GM21526 (cell line): Measurements from ENCODE around the gene MINAR1.

Experiments used
- ATAC-seq: cut with Tn5 transposase; IDR thresholded peaks from one replicate; pipeline ENCODE4 v1.9.1; 2021; ENCODE audit warnings: moderate library complexity; ENCODE audit not compliant: unreplicated experiment, low FRiP score

MINAR1 gene

GRCh38 chr15:79430901-79431635, 1.1 kb upstream of the MINAR1 start:
- ATAC-seq = no peak

- no peak for ATAC-seq
Observed at GRCh38 chr15:79432345-79433275, 474 bp downstream of the MINAR1 start.

GRCh38 chr15:79433276-79433990, 1.3 kb downstream of the MINAR1 start:
- no peak for ATAC-seq

DNA sequence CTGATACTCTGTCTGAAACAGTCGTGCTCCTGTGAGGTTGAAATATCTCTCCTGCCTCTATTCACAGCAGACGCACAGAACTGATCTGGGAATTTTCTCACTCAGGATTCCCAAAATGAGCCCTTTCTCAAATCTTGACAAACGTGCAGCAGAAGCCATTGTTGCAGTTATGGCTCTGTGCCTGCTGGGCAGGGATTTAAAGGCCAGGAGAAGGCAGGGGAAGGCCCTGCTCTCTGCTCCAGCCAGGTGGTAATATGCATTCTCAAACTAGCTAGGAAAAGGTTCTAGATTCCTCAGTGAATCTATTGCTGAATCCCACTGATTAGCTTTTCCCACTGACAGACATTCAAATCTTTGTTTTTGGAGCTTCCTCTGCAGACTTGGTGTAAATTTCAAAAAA, 2.2 kb downstream of the MINAR1 start:
- ATAC-seq = no peak

GRCh38 chr15:79436037-79436780, 4.1 kb downstream of the MINAR1 start:
- no peak for ATAC-seq

- ATAC-seq = no peak
Observed at GRCh38 chr15:79437275-79438000, 5.3 kb downstream of the MINAR1 start.

- no peak for ATAC-seq
Observed at GRCh38 chr15:79439236-79439635, 7.1 kb downstream of the MINAR1 start.

GRCh38 chr15:79440355-79440908, 8.3 kb downstream of the MINAR1 start:
- no peak for ATAC-seq

- no peak for ATAC-seq
Observed at GRCh38 chr15:79442911-79443310, 10.8 kb downstream of the MINAR1 start.

DNA sequence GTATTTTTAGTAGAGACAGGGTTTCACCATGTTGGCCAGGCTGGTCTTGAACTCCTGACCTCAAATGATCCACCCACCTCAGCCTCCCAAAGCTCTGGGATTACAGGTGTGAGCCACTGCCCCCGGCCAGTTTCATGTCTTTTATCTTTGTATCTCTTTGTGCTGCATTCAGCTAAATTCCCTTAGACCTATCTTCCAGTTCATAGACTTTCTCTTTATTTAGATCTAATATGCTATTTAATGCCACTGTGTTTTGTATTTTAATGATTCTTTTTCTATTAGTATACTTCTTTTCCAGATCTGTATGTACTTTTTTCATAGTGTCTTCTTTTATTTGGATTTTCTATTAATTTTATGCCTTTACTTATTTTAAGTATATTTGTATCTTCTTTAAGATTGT, 14.9 kb downstream of the MINAR1 start:
- ATAC-seq = no peak

- ATAC-seq = no peak
Observed at GRCh38 chr15:79450648-79451047, 18.5 kb downstream of the MINAR1 start.

GRCh38 chr15:79451361-79451999, 19.3 kb downstream of the MINAR1 start:
- ATAC-seq = no peak

DNA sequence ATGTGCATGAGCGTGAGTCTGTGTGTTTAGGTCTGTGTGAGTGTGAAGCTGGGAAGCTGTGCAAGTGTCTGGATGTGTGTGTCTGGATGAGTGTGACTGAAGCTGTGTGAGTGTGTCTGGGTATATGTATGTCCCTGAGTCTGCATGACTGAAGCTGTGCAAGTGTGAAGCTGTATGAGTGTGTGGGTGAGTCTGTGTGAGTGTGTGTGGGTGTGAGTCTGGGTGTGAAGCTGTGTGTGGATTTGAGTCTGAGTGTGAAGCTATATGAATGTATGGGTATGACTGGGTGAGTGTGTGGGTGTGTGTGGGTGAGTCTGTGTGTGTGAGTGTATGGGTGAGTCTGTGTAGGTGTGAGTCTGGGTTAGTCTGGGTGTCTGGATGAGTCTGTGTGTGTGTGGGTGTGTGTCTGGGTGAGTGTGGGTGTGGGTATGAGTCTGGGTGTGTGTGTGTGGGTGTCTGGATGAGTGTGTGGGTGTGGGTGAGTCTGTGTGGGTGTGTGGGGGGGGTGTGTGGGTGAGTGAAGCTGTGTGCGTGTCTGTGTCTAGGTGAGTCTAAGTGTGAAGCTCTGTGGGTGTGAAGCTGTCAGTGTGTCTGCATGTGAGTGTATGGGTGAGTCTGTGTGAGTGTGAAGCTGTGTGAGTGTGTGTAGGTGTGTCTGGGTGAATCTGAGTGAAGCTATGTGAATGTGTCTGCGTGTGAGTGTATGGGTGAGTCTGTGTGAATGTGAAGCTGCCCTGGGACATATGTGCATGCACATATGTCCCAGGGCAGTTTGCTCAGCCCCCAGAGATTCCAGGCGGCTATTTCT, 20.3 kb downstream of the MINAR1 start:
- ATAC-seq = no peak

DNA sequence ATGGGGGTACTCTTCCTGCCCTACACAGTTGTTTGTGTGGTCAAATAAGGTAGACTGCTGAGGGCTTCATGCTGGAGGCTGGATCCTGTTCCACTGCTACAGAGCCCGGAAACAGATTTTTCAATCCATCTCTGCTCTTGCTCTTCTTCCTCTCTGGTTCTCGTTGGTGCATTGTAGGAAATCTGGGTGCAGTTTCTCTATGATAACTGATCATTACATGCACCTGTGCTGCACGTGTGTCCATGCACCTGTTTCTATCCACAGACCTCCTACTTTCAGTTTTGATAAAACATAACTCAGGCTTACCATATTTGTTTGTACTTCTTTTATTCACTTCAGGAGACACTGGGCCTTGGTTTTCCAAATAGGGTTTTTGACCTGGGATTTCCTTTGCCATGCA, 21.3 kb downstream of the MINAR1 start:
- ATAC-seq = no peak

- no peak for ATAC-seq
Observed at GRCh38 chr15:79454063-79454462, 21.9 kb downstream of the MINAR1 start.

GRCh38 chr15:79455361-79455760, 23.2 kb downstream of the MINAR1 start:
- ATAC-seq = no peak

DNA sequence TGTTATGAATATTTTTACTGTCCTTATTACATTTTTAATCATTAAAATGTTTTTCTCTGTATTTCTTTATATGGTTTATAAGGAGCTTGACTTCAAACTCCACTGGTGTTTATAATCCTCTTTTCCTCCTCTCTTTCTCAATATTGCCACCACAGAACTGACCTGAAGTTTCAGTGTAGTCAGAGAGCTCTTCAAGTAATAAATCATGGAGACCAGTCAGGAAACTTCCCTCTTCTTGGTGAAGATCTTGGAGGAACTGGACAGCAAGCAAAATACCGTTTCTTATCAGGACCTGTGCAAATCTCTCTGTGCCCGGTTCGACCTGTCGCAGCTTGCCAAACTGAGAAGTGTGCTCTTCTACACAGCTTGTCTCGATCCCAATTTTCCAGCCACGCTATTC, 23.8 kb downstream of the MINAR1 start:
- no peak for ATAC-seq

- no peak for ATAC-seq
Observed at GRCh38 chr15:79458491-79458890, 26.4 kb downstream of the MINAR1 start.
